ENCODE results near the gene EPHB3. TPM values are rescaled to one million over a fixed set of nuclear protein-coding genes. Genes with fewer than 3 reads are reported as not detected.
"Not testable (repeated sequence)": the region's sequence is repeated elsewhere in the genome, so short reads cannot be mapped to it uniquely, and the experiment has no call there.

Gene EPHB3
- total RNA-seq, 1 donor from 2014 or later: not detected

DNA sequence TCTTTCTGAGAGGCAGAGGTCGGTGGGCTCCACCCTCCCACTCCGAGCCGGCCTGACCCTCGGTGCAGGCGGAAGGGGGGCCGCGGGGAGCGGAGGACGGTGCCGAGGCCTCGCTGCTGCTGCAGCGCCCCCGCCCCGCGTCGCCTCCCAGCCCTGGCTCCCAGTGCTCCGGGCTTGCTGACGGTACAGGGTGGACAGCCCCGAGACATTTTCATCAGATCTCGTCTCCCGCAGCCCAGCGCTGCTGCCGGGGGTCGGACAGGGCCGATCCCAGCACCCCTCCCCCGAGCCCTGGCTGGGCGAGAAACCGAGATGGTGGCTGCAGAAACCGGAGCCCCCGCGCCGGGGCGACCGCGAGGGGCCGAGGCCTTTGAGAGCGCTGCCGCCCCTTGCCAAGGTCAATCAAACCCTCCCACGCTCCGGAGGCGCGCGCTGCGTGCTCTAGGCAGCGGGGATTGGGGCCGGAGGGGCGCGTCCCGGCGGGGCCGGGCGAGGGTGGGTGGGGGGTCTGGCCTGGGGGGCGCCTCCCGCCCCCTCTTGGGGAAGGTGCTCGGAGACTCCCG is 42.5 kb downstream of the EPHB3 start:
- intact Hi-C loops (cut with micrococcal nuclease): no loop called here
- Mint-ChIP-seq H3K27me3 (ENCODE audit: low read depth) (peaks cover 68% of the 10 kb centered on the region), H3K9me3 (no peaks in the 10 kb centered on the region), H3K27ac (no peak overlapping the region), H3K36me3 (ENCODE audit: low read depth) (no peaks in the 10 kb centered on the region), H3K4me3 (ENCODE audit: low read depth) (no peak overlapping the region), H3K4me1 (ENCODE audit: low read depth) (no peaks in the 10 kb centered on the region)
- DNase-seq (ENCODE audit: low spot score): no peak

- Mint-ChIP-seq H3K36me3 (ENCODE audit: low read depth) (no peaks in the 10 kb centered on the region), H3K9me3 (no peaks in the 10 kb centered on the region), H3K4me1 (ENCODE audit: low read depth) (no peaks in the 10 kb centered on the region), H3K4me3 (ENCODE audit: low read depth) (no peak overlapping the region), H3K27me3 (ENCODE audit: low read depth) (peaks cover 66% of the 10 kb centered on the region), H3K27ac (no peak overlapping the region)
- intact Hi-C loops (cut with micrococcal nuclease): no loop called here
- DNase-seq (ENCODE audit: low spot score): no peak
Measured at GRCh38 chr3:184604615-184605290, 43.2 kb downstream of the EPHB3 start.

- Mint-ChIP-seq H3K9me3 (no peaks in the 10 kb centered on the region), H3K27ac (no peak overlapping the region), H3K27me3 (ENCODE audit: low read depth) (peaks cover 37% of the 10 kb centered on the region), H3K4me3 (ENCODE audit: low read depth) (no peak overlapping the region), H3K4me1 (ENCODE audit: low read depth) (peaks cover 5% of the 10 kb centered on the region), H3K36me3 (ENCODE audit: low read depth) (no peaks in the 10 kb centered on the region)
- intact Hi-C loops (cut with micrococcal nuclease): no loop called here
- DNase-seq (ENCODE audit: low spot score): no peak
Measured at GRCh38 chr3:184608209-184608608, 46.6 kb downstream of the EPHB3 start.

- Mint-ChIP-seq H3K4me1 (ENCODE audit: low read depth) (peaks cover 5% of the 10 kb centered on the region), H3K36me3 (ENCODE audit: low read depth) (no peaks in the 10 kb centered on the region), H3K27me3 (ENCODE audit: low read depth) (peaks cover 28% of the 10 kb centered on the region), H3K27ac (no peak overlapping the region), H3K9me3 (no peaks in the 10 kb centered on the region), H3K4me3 (ENCODE audit: low read depth) (no peak overlapping the region)
- intact Hi-C loops (cut with micrococcal nuclease): no loop called here
- no peak for DNase-seq (ENCODE audit: low spot score)
Measured at GRCh38 chr3:184609476-184610244, 48.1 kb downstream of the EPHB3 start.

DNA sequence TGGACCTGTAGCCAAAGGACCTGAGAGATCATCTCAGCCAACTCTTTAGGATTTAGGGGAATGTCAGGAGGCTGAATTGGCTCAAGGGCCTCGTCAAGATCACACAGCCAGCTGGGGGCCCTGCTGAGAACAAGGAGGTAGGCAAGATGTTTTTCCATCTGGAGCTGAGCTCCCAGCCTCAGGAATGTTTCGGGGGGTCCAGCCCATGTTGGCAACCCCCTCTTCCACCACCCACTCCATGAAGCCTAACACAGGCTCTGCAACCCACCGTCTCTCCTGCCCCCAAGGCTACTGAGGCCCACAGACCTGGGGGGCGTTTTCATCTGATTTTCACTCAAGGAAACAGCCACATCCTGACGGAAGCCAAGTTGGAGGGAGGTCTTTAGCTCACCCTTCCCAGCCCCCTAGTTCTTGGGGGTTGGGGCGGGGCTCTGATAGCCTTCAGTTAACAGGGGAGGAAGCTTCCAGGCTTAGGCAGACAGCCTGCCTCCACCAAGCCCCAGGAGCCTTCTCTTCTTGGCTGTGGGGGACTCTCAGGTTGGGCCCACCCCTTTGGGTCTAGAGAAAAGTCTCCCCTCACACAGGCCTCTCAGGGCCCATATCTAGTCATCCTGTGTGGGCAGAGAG is 48.8 kb downstream of the EPHB3 start:
- intact Hi-C loops (cut with micrococcal nuclease): no loop called here
- no peak overlapping the region for H3K27ac Mint-ChIP-seq

DNA sequence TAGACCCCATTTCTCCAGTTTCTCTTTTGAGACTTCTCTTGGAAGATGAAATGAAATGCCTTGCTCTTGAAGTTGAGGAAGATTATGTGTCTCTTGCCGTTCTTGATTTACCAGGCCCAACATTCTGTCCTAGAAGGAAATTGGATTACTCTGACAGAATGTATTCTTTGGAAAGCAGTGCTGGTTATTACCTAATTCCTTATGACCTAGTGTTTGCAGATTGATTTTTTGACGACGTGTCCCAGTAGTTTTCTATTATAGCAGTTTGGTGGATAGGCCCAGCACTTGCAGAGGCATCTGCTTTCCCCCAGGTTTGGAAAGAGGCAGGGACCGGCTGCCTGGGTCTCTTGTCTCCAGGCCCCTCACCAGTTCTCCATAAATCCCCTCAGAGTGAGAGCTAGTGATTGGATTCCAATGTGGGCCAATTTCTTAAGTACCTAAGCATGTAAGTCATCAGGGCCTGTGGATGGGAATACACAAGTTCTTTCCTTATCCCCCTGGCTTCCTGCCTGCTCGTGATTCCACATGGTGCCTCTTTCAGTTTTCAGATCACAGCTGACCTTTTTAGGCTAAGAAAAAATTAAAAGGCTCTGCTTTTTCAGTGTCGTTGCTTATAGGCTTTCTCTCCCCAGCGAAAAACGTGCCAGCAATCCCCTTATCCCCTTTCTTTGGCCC is 50.2 kb downstream of the EPHB3 start:
- intact Hi-C loops (cut with micrococcal nuclease): no loop called here
- Mint-ChIP-seq H3K4me1 (ENCODE audit: low read depth) (peaks cover 5% of the 10 kb centered on the region), H3K9me3 (no peaks in the 10 kb centered on the region), H3K36me3 (ENCODE audit: low read depth) (no peaks in the 10 kb centered on the region), H3K4me3 (ENCODE audit: low read depth) (no peak overlapping the region), H3K27ac (no peak overlapping the region), H3K27me3 (ENCODE audit: low read depth) (peaks cover 20% of the 10 kb centered on the region)
- no peak for DNase-seq (ENCODE audit: low spot score)

More for the DNA sequence above, 48.8 kb downstream of the EPHB3 start:
- Mint-ChIP-seq H3K9me3 (no peaks in the 10 kb centered on the region), H3K4me1 (ENCODE audit: low read depth) (peaks cover 5% of the 10 kb centered on the region), H3K4me3 (ENCODE audit: low read depth) (no peak overlapping the region), H3K27me3 (ENCODE audit: low read depth) (peaks cover 25% of the 10 kb centered on the region), H3K36me3 (ENCODE audit: low read depth) (no peaks in the 10 kb centered on the region)
- no peak for DNase-seq (ENCODE audit: low spot score)

DNA sequence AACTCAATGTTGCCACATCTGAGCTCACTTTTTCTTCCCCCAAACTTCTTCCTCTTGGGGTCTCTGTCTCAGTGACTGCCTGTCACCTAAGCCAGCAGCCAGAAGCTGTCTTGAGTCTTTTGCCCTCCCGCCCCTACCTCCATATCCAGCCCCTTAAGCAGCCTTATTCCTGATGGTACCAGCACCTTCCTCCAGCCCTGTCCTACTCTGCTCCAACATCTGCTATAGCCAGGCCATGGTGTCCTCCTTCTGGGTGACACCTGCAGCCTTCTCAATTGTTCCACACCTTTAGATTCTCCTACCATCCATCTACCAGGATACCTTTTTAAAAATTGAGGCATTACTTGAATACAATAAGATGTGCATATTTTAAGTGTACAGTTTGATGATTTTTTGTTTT is 53.8 kb downstream of the EPHB3 start:
- intact Hi-C loops (cut with micrococcal nuclease): no loop called here
- Mint-ChIP-seq H3K36me3 (ENCODE audit: low read depth) (no peaks in the 10 kb centered on the region), H3K27ac (no peak overlapping the region), H3K4me3 (ENCODE audit: low read depth) (no peak overlapping the region), H3K4me1 (ENCODE audit: low read depth) (peaks cover 7% of the 10 kb centered on the region), H3K9me3 (no peaks in the 10 kb centered on the region), H3K27me3 (ENCODE audit: low read depth) (peaks cover 26% of the 10 kb centered on the region)
- DNase-seq (ENCODE audit: low spot score): no peak

GRCh38 chr3:184616436-184616835 is 54.9 kb downstream of the EPHB3 start:
- no peak for DNase-seq (ENCODE audit: low spot score)
- peaks cover 31% of the 10 kb centered on the region for H3K27me3 Mint-ChIP-seq (ENCODE audit: low read depth)
- H3K9me3 Mint-ChIP-seq: no peaks in the 10 kb centered on the region
- H3K27ac Mint-ChIP-seq: no peak overlapping the region
- H3K4me3 Mint-ChIP-seq (ENCODE audit: low read depth): no peak overlapping the region
- H3K4me1 Mint-ChIP-seq (ENCODE audit: low read depth): peaks cover 2% of the 10 kb centered on the region
- intact Hi-C loops (cut with micrococcal nuclease): no loop called here
- no peaks in the 10 kb centered on the region for H3K36me3 Mint-ChIP-seq (ENCODE audit: low read depth)

DNA sequence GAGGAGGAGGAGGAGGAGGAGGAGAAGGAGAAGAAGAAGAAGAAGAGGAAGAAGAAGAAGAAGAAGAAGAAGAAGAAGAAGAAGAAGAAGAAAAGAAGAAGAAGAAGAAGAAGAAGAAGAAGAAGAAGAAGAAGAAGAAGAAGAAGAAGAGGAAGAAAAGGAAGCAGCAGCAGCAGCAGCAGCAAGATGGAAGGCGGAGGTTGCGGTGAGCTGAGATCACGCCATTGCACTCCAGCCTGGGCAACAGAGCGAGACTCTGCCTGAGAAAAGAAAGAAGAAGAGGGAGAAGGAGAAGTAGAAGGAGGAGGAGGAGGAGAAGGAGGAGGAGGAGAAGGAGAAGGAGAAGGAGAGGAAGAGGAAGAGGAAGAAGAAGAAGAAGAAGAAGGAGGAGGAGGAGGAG is 55.7 kb downstream of the EPHB3 start:
- intact Hi-C loops (cut with micrococcal nuclease); H3K27ac Mint-ChIP-seq; H3K4me3 Mint-ChIP-seq (ENCODE audit: low read depth); H3K4me1 Mint-ChIP-seq (ENCODE audit: low read depth); H3K36me3 Mint-ChIP-seq (ENCODE audit: low read depth); DNase-seq (ENCODE audit: low spot score); H3K9me3 Mint-ChIP-seq: not testable (repeated sequence)
- H3K27me3 Mint-ChIP-seq (ENCODE audit: low read depth): peaks cover 31% of the 10 kb centered on the region

GRCh38 chr3:184618811-184619210 is 57.2 kb downstream of the EPHB3 start:
- intact Hi-C loops (cut with micrococcal nuclease): no loop called here

GRCh38 chr3:184619369-184619768 is 57.8 kb downstream of the EPHB3 start:
- H3K4me3 Mint-ChIP-seq (ENCODE audit: low read depth): no peak overlapping the region
- H3K27ac Mint-ChIP-seq: no peak overlapping the region
- no peaks in the 10 kb centered on the region for H3K36me3 Mint-ChIP-seq (ENCODE audit: low read depth)
- H3K4me1 Mint-ChIP-seq (ENCODE audit: low read depth): peaks cover 2% of the 10 kb centered on the region
- intact Hi-C loops (cut with micrococcal nuclease): no loop called here
- H3K9me3 Mint-ChIP-seq: no peaks in the 10 kb centered on the region
- peaks cover 32% of the 10 kb centered on the region for H3K27me3 Mint-ChIP-seq (ENCODE audit: low read depth)
- DNase-seq (ENCODE audit: low spot score): no peak

More at GRCh38 chr3:184618811-184619210, 57.2 kb downstream of the EPHB3 start:
- DNase-seq (ENCODE audit: low spot score): no peak
- no peak overlapping the region for H3K27ac Mint-ChIP-seq
- peaks cover 32% of the 10 kb centered on the region for H3K27me3 Mint-ChIP-seq (ENCODE audit: low read depth)
- H3K9me3 Mint-ChIP-seq: no peaks in the 10 kb centered on the region
- no peak overlapping the region for H3K4me3 Mint-ChIP-seq (ENCODE audit: low read depth)
- no peaks in the 10 kb centered on the region for H3K36me3 Mint-ChIP-seq (ENCODE audit: low read depth)
- H3K4me1 Mint-ChIP-seq (ENCODE audit: low read depth): peaks cover 2% of the 10 kb centered on the region

DNA sequence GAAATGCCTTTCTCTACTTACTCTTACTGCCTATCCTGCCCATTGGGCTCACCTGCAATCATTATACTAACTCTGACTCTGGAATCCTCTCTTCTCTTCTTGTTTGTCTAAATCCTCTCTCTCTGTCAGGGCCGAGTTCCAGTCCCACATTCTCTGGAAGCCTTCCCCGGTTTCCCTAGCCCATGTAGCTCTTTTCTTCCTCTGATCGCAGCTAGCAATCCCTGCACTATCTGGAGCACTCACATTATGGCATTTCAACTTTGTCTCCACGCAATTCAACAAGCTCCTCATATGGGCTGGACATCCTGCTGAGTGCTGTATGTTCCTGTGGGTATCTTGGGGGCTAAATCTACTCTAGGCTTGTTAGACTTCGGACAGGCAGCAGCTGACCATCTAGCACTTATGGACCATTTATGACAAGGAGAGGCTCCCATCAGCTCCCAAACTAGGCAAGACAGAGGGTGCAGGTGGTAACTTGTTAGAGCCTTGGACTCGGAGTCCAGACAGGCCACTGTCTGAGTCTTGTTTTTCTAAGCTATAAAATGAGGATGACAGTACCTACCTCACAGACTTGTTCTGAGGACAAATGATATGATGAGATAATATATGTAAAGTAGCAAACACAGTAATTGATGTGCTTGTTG is 58.3 kb downstream of the EPHB3 start:
- Mint-ChIP-seq H3K9me3 (no peaks in the 10 kb centered on the region), H3K4me3 (ENCODE audit: low read depth) (no peak overlapping the region), H3K4me1 (ENCODE audit: low read depth) (peaks cover 2% of the 10 kb centered on the region), H3K27me3 (ENCODE audit: low read depth) (peaks cover 34% of the 10 kb centered on the region), H3K36me3 (ENCODE audit: low read depth) (no peaks in the 10 kb centered on the region), H3K27ac (no peak overlapping the region)
- DNase-seq (ENCODE audit: low spot score): no peak
- intact Hi-C loops (cut with micrococcal nuclease): no loop called here
